ENCODE measurements around the gene ST7. TPM values are rescaled to one million over a fixed set of nuclear protein-coding genes. Genes with fewer than 3 reads are reported as not detected.
A peak's percentile ranks its signal among the peaks of the same experiment; 100 is the strongest.

ST7 gene
- total RNA-seq, 1 donor: 19.9 TPM

DNA sequence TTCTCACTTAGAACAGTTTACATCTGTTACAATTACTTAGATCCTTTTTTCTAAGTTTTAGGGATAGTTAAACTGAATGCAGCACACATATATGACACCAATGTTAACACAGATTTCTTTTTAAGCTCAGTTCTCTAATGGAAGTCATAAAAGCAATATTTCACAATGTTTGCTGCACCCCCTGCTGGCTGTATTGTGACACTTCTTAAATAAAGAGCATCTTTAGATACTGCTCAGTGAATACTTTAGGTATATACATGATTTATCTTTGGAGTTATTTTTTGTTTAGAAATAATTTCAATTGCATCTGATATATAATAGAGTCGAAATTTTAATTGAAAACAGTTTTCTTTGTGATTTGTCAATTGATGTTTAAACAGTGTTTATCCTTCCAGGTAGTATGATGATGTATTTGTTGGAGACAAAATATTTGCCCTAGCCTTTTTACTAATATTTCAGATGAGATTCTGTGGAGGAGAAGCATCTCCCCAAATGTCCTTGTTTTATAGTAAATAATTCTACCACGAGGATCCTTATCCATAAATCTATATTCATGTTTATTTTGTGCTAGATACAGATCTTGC, 174.4 kb downstream of the ST7 start:
- Histone ChIP-seq H2AFZ (ENCODE audit: low read length) (no peak overlapping the region), H4K20me1 (ENCODE audit: insufficient read depth, low read length) (no peaks in the 10 kb centered on the region), H3K4me1 (ENCODE audit: insufficient read depth, low read length) (peaks cover 68% of the 10 kb centered on the region), H3K9me3 (ENCODE audit: low read depth, low read length) (no peaks in the 10 kb centered on the region), H3K27me3 (ENCODE audit: insufficient read depth, low read length) (no peaks in the 10 kb centered on the region), H3K27ac (ENCODE audit: low read depth, low read length) (no peak overlapping the region), H3K4me3 (ENCODE audit: insufficient read depth, low read length) (no peak overlapping the region), H3K36me3 (ENCODE audit: insufficient read depth, low read length) (no peaks in the 10 kb centered on the region), H3K79me2 (ENCODE audit: insufficient read depth, low read length) (no peaks in the 10 kb centered on the region), H3K4me2 (ENCODE audit: insufficient read depth, low read length) (no peak overlapping the region)
- TF ChIP-seq, protein P1, sequence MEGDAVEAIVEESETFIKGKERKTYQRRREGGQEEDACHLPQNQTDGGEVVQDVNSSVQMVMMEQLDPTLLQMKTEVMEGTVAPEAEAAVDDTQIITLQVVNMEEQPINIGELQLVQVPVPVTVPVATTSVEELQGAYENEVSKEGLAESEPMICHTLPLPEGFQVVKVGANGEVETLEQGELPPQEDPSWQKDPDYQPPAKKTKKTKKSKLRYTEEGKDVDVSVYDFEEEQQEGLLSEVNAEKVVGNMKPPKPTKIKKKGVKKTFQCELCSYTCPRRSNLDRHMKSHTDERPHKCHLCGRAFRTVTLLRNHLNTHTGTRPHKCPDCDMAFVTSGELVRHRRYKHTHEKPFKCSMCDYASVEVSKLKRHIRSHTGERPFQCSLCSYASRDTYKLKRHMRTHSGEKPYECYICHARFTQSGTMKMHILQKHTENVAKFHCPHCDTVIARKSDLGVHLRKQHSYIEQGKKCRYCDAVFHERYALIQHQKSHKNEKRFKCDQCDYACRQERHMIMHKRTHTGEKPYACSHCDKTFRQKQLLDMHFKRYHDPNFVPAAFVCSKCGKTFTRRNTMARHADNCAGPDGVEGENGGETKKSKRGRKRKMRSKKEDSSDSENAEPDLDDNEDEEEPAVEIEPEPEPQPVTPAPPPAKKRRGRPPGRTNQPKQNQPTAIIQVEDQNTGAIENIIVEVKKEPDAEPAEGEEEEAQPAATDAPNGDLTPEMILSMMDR (IDR thresholded peaks at IDR 0.05; ENCODE audit: extremely low read depth, low read depth, low read length): peak; percentile 77
- DNase-seq (ENCODE audit: insufficient read length, low spot score, missing footprints): no peak

DNA sequence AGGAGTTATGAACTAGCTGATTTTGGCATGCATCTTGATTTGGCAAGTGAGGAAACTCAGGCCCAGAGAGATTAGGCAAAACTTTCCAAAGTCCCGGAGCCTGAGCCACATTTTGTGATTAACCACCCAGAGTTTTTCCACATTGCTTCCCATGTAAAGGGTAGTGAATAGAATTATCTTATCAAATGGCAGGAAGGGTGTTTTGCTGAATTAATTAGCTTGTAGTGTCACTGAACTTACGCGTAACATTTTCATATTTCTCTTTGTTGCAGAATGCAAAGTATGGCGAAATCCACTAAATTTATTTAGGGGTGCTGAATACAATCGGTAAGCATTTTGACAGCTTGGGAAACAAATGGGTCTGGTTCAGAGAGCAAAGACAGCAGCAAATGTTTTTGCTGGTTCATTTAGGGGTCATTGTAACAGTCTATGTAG, 176.2 kb downstream of the ST7 start:
- Histone ChIP-seq H3K9me3 (ENCODE audit: low read depth, low read length) (no peaks in the 10 kb centered on the region), H3K27me3 (ENCODE audit: insufficient read depth, low read length) (no peaks in the 10 kb centered on the region), H4K20me1 (ENCODE audit: insufficient read depth, low read length) (no peaks in the 10 kb centered on the region), H3K4me2 (ENCODE audit: insufficient read depth, low read length) (no peak overlapping the region), H3K4me3 (ENCODE audit: insufficient read depth, low read length) (no peak overlapping the region), H3K36me3 (ENCODE audit: insufficient read depth, low read length) (peaks cover 4% of the 10 kb centered on the region), H2AFZ (ENCODE audit: low read length) (no peak overlapping the region), H3K27ac (ENCODE audit: low read depth, low read length) (no peak overlapping the region), H3K79me2 (ENCODE audit: insufficient read depth, low read length) (no peaks in the 10 kb centered on the region), H3K4me1 (ENCODE audit: insufficient read depth, low read length) (peaks cover 66% of the 10 kb centered on the region)
- DNase-seq (ENCODE audit: insufficient read length, low spot score, missing footprints): no peak
- TF ChIP-seq, protein P1 (IDR thresholded peaks at IDR 0.05; ENCODE audit: extremely low read depth, low read depth, low read length): no peak

DNA sequence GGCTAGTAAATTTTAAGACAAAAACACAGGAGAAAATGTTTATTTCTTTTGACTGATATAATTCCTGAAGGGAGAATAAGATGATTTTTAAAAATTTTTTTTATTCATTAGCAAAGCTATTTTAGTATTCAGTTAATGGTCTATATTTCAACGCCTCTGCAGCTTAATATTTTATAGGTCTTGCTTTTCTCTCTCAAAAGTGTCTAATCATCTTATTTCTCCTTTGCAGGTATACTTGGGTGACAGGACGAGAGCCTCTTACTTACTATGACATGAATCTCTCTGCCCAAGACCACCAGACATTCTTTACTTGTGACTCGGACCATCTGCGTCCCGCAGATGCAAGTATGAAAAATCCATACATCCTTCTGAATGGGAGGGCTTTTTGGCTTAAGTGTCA, 177.0 kb downstream of the ST7 start:
- Histone ChIP-seq H3K9me3 (ENCODE audit: low read depth, low read length) (no peaks in the 10 kb centered on the region), H3K4me3 (ENCODE audit: insufficient read depth, low read length) (no peak overlapping the region), H3K36me3 (ENCODE audit: insufficient read depth, low read length) (peaks cover 4% of the 10 kb centered on the region), H3K4me2 (ENCODE audit: insufficient read depth, low read length) (no peak overlapping the region), H4K20me1 (ENCODE audit: insufficient read depth, low read length) (no peaks in the 10 kb centered on the region), H3K27me3 (ENCODE audit: insufficient read depth, low read length) (no peaks in the 10 kb centered on the region), H3K27ac (ENCODE audit: low read depth, low read length) (no peak overlapping the region), H2AFZ (ENCODE audit: low read length) (no peak overlapping the region), H3K4me1 (ENCODE audit: insufficient read depth, low read length) (peaks cover 66% of the 10 kb centered on the region), H3K79me2 (ENCODE audit: insufficient read depth, low read length) (no peaks in the 10 kb centered on the region)
- no peak for DNase-seq (ENCODE audit: insufficient read length, low spot score, missing footprints)
- TF ChIP-seq, protein P1 (IDR thresholded peaks at IDR 0.05; ENCODE audit: extremely low read depth, low read depth, low read length): no peak

GRCh38 chr7:117132321-117133120, 179.2 kb downstream of the ST7 start:
- DNase-seq (ENCODE audit: insufficient read length, low spot score, missing footprints): peak; percentile 46
- H3K9me3 ChIP-seq (ENCODE audit: low read depth, low read length): no peaks in the 10 kb centered on the region
- H4K20me1 ChIP-seq (ENCODE audit: insufficient read depth, low read length): no peaks in the 10 kb centered on the region
- no peaks in the 10 kb centered on the region for H3K27me3 ChIP-seq (ENCODE audit: insufficient read depth, low read length)
- TF ChIP-seq, protein P1 (IDR thresholded peaks at IDR 0.05; ENCODE audit: extremely low read depth, low read depth, low read length): no peak
- peaks cover 51% of the 10 kb centered on the region for H3K4me1 ChIP-seq (ENCODE audit: insufficient read depth, low read length)
- peak overlapping the region; percentile 10 for H3K4me3 ChIP-seq (ENCODE audit: insufficient read depth, low read length)
- peak overlapping the region; percentile 30 for H2AFZ ChIP-seq (ENCODE audit: low read length)
- H3K27ac ChIP-seq (ENCODE audit: low read depth, low read length): peak overlapping the region; percentile 97
- H3K36me3 ChIP-seq (ENCODE audit: insufficient read depth, low read length): peaks cover 4% of the 10 kb centered on the region
- H3K79me2 ChIP-seq (ENCODE audit: insufficient read depth, low read length): no peaks in the 10 kb centered on the region
- H3K4me2 ChIP-seq (ENCODE audit: insufficient read depth, low read length): peak overlapping the region; percentile 74

Measured in osteoblast (primary cell).